DMS79 (cell line): Measurements from ENCODE around the gene UBAC2.

ENCODE experiments used
- DNase-seq: peaks from one replicate; lab custom pipeline; 2025; lab: John Stamatoyannopoulos, UW

Gene UBAC2

DNA sequence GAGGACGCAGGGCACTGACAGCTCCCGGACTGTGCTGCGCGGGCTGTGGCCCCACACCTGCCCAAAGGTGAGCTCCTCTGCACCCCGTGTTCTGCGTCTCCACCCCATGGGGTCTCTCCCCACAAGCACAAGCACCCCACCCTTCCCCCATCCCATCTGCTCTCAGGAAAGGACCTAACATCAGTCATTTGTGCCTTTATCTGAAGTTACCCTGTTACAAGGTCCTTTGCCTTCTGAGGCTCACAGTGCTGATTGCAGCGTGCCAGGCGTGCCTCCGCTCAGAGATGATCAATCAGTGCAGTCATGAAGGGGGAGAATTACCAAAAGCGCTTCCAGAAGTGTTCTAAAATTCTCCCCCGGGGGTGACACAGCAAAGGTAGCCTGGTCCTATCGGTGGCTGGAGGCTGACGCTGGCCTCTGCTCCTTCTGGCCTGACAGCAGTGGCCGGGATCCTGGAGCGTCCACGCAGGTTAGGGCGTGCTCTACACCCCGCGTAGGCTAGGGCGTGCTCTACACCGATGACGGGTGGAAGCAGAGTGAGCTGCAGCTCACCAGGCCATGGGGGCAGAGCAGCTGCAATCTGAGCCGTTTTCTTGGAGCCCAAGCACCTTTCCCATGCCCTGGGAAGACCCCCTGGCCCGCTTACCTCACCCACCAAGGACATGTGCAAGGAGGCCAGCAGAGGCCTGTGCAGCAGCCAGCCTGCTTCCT, 215.9 kb downstream of the UBAC2 start:
- DNase-seq = no peak

DNA sequence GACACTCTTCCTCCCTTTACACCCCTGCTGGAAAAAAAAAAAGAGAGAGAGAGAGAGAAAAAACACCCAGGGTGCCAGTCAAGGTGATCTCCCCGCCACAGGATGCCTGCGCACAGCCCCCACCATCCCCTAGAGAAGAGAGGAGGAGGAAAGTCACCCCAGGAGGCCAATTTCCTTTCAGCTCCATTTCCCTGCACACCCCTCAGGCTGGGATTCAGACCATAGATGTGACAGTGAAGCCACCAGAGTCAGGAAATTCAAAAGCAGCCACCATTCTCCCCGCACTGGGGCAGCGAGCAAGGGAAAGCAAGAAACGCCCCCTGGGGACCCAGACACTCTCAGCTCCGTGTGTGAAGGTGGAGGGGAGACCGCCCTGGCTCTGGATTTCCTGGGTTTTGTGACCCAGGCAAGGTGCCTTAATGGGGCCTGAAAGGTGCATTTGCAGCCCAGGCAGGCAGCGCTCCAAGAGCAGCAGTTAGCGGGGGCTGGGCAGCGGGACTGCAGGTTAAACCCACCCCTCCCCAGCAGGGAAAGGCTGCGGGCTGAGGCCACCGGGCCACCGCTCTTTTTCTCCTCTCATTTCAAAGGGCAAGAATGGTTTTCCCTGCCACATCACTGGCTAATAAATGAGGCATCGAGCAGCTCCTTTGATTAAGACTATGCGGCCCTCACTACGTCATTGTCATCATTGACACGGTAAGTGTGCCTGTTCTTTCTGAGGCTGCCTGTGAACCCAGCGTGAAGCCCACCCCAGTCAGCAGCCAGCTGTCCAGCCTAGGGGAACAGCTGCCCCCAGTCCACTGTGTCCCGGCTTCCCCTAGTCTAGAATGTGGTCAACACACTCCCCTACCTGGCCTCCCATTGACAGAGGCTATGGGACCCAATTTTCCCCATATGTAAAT, 216.8 kb downstream of the UBAC2 start:
- DNase-seq = no peak

DNA sequence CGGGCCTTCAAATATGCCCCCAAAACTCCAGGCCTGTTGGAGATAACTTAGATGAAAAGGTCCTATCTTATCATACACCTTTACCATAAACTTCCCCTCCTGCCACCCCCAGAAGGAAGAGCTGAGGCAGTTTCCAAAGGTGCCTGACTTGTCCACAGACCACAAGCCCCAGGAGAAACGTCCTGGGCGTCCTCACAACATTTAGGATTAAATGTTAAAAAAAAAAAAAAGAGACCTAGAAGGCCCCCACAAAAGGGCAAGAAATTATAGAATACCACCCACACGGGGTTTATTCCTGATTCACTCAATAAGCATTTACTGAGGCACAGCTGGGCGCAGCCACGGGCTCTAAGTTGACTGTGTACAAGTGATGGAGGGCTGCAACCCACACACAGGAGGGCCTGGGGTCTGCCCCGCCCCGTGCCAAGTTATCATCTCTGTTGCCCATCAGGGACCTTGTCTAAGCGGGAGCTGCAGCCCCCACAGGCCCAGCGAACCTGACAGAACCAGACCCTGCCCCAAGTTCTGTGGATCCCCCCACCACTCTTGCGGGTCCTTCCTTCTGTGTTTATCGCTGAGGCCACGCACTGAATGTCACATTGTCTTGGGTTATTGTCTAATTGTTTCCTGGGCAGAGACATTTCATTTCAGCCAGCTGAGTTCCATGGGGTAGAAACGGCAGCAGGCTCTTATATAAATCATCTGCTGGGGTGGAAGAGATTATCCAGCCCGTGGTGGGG, 217.6 kb downstream of the UBAC2 start:
- DNase-seq = no peak

DNA sequence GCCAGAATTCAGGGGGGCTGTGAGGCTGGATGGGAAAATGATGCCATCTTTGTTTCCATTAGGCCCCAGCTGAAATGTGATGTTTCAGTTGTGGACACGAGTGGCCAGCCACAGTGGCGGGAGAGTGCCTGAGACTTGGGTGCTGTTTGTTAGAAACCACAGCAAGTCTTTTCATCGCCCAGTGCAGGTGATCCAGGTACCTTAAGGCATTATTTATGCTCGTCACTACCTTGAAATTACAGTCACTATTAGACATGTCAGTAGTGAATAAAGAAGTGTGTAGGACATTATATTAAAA, 218.1 kb downstream of the UBAC2 start:
- no peak for DNase-seq

DNA sequence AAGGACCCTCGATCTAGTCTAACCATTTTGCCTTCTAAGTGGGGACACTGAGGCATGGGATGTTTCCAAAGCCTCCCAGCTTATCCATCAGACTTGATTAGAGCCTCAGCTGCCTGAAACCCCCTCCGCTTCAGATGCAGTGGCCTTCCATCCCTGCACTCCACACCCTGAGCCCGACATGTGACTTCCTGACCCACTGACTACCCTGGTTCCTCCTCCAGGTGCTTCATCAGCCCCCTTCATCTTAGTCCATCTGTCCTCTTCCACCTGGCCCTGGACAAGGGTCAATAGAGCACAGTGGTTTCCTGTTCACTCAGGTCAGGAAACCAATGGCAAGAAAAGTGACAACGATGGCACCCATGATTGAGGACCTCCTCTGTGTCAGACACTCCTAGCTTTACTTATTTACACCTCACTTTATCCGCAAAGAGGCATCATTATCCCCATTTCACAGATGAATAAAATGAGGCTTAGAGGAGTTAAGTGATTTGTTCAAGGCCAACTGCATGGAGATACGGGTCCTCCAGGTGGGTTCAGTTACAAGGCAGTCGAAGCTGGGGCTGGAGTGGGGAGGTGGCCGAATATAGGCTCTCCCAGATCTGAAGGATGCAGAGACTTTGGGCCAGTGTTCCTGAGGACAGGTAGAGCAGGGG, 219.1 kb downstream of the UBAC2 start:
- no peak for DNase-seq

DNA sequence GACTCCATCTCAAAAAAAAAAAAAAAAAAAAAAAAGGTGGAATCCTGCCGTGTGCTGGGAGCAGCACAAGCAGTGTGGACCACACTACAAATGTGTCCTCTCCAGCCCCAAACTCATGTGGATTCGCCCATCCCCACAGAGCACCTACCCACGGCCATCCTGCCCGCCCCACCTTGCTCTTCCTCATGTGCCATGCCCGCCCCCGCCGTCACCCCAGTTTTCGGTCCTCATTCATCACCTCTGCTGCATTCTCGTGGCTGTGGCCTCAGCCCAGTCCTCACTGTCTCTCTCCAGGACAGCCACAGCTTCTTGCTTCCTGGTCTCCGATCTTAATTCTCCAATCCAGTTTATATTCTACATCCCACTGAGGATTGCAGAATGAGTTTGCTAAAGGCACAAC, 220.6 kb downstream of the UBAC2 start:
- no peak for DNase-seq

DNA sequence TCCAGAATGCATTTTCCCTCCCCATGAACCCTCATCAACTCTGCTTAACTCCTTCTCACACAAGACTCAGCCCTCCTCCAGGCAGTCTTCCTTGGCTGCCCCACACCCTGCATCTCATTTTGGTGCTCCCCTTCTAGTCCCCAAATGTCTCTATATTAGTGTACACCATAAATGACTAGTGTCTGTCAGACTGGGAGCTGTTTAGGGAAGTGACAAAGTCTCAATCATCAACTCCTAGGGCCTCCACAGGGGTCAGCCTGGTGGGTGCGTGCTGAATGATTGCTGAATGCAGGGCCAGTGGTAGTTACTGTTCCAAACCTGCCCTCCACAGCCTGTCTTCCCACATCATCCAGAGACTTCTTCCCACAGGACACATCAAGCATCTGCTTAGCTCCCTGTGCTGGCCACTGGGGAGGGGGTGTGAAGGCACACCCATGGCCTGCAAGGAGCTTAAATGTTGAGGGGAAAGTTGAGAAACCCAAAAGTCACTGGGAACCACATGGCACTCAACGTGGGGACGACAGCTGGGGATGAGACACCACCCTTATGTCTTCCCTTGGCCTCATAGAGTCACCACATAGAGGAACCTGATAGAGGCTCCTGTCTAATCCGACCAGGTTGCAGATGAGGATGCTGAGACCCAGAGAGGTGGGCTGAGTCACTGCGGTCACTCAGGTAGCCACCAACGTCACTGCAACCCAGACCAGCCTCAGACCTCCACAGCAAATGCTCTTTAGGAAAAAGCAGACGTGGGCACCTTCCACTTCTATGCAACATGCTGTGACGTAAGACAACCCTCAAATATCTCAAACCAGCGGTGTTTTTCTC, 221.3 kb downstream of the UBAC2 start:
- no peak for DNase-seq

DNA sequence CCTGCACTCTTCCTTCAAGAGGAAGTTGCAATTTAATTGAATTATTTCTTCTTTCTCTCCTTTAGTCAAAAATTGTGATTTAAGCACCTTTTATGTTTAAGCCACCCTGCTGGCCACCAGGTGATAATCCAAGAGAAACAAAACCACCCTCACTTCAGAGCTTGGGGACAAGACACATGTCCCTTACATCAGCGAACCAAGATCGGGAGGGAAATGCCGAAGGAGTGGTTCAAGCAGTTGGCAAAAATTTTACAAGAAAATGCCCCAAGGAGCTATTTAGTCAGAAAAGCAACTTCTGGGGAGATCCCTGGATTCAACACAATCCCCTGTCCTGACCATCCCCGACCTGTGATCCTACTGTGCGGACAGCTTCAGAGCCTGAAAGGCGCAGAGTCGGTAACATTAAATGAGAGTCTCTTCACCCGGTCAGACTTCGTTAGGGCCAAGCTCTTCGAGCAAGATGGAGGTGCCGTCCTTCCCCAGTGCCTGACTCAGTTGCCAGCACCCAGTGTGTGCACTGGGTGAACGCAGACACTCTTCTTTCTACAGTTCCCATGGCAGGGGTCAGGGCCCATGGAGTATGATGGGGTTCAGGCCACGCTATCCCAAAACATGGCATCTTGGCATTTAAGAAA, 222.0 kb downstream of the UBAC2 start:
- no peak for DNase-seq

DNA sequence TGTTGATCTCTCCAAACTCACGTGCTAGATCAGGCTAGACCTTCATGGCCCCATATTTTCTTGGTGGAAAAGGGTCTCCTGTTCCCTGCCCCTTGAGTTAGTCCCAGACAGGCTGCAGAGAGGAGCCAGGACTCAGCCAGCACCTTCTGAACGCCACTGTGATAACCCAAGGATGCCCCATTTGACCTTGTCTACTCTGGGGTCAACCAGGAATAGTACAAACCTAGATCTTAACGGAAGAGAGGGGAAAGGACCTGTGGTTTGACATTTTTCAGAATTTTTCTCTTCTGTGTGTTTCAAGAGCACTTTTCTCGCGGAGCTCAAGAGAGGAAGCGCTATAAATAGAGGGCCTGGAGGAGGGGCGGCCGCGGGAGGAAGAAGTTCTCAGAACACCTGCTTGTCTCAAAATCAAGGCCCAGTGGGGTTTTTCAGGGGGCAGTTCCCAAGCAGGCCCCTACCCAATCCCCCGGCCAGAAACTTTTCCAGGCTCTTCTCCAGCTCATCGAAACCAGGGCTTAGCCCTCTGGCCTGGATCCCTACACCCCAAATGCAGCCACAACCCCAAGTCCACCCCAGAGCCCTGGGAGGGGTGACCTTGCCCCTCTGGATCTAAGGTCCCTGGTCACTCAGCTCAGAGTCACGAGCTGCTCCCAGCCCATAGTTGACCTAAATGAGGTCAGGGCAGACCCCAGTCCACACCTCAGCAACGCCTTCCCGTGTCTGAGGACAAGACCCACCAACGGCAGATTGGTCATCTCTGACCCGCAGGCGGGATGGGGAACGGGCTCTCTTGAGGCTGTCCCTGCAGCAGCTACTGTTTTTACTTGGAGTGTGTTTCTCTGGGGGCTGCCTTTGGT, 225.1 kb downstream of the UBAC2 start:
- DNase-seq = no peak

DNA sequence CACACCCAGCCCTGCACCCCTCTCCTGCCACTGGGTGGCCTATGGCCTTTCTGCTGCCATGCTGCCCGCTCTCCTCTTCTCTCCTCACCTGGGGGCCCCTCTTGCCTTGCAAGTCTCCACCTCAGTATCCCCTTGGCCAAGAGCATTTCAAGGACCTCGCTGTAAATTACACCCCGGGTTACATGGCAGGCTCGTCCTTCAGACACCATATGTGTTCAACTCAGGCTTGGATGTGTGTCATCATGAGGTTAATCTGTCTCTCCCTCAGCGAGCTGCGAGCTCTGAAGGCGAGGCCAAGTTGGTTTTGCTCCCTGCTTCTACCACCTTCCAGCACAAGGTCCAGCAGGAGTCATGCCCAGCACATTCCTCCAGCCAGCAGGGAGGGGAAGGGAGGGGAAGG, 225.8 kb downstream of the UBAC2 start:
- DNase-seq = no peak

DNA sequence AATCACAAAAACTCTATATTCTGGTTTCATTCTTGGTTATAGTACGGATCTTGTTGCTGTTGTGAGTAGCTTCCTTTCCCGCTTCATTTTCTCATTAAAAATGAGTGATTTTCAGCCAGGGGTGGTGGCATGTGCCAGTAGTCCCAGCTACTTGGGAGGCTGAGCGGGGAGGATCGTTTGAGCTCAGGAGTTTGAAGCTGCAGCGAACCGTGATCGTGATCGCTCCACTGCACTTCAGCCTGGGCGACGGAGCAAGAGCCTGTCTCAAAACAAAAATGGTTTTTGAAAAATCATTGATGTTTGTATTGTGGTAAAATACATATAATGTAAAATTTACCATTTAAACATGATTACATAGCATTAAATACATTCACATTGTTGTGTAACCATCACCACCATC, 229.0 kb downstream of the UBAC2 start:
- DNase-seq = no peak

DNA sequence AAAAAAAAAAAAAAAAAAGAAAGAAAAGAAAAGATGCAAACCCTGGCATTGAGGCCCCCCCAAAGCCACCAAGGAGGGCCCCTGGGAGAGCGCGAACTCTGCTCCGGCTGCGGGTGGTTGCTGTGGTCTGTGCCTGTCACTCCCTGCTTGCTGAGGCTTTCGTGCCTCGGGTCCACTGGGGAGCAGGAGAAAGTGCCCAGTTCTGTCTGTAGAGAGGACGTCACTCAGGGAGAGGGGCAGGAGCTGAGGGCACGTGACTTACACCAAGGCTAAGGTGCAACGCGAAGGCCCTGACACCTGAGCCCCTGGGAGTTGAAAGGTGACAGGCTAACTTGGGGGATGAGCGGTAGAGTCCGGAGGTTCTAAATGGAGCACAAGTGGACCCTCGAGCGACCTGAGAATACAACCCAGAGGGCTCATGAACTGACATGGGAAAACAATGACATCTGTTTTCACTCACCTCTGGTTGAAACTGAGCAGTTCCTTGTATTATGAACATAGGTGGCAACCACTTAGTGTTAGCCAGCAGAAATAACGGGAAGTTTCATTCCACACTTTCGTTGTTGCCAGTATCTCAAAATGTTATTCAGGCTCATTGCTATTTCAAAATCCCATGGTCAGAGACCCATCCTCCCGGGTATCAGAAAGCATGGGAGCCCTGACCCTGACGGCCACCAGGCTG, 231.4 kb downstream of the UBAC2 start:
- no peak for DNase-seq

DNA sequence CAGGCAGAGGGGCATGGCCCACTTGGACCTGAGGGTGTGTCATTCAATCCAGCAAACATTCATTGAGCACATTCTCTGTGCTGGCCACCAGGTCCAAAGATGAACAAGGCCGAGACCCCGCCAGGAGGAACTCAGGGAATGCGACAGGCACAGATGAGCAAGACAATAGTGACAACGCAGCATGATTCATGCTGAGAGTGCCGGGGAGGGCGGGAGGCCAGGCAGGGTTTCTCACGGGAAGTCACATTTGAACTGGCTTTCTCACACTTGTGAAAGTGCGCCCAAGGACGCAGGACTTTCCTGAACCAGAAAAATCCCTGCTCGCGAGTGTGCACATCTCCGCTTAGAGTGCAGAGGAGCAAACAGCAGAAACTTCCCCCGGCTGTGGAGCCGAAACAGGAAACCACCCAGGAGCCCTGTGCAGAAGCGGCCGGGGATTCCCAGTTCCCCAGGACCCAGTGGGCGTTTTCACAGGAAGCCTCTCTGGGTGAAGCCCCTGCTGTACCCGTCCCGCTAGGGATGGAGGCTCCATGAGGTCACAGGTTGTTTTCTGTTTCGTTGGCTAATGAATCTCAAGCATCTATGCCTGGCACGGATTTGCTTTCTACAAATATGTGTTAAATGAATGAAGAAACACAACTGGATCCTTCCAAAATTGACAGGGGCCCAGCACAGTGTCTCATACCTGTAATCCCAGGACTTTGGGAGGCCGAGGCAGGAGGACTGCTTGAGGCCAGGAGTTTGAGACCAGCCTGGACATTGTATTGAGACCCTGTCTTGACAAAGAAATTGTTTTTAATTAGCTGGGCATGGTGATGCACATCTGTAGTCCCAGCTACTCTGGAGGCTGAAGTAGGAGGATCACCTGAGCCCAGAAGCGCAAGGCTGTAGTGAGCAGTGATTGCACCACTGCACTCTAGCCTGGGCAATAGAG, 232.2 kb downstream of the UBAC2 start:
- no peak for DNase-seq

DNA sequence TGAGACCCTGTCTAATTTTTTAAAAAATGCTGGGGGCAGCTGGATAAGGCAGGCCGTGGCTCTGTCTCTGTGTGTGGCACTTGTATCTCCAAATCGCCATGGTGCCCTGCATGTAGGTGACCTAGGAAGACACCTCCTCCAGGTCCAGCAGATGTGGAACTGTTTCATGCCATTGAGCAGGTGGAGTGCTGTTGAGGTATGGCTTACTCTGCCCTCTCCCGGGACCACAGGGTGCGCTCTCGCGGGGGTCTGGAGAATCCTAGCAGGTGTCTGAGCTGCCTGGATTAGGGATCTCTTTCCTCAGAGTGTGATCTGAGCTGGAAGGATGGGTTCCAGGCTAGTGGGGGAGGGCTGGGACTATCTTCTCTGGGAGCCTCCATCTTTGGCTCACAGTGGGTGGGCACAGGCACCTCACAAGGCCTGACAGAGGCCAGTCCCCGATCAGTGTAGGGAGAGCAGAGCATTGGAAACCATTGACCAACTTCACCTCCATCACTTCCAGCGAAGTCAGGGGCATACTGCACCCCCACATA, 233.0 kb downstream of the UBAC2 start:
- no peak for DNase-seq

DNA sequence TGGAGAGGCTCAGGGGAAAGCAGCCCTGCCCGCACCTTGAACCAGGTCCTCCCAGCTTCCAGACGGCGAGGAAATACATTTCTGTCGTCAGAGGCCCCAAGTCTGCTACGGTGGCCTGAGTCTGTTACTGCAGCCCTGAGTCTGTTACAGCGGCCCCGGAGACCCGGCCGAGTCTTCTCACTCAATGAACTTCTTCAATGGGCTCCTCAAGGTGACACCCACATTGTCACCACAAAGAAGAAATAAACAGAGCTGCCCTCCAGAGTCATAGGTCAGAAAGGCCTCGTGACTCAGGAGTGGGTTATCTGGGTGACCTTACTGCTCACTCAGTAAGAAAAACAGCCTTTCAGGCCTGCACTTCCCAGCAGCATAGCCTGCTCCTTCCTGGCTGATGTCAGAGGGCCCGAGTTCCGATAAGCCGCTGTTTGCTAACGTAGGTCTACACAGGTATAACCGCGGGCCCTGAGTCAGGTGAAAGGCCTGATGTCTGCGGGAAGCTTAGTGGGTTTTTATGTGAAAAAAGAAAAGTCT, 233.7 kb downstream of the UBAC2 start:
- no peak for DNase-seq

DNA sequence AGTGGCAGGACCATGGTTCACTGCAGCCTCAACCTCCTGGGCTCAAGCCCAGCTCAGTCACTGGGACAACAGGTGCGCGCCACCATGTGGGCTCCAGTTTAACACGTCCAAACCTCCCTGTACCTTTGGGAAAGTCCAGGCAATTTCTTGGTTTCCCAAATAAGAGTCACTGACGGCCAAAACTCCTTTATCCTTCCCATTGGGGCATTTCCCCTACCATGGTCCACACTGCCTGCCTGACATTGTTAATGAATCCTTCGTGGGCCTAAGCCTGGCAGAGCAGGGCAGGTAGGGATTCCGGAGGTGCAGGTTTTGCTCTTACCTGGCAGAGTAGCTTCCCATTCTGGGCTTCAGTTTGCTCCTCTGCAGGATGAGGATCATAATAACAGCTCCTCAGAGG, 234.5 kb downstream of the UBAC2 start:
- no peak for DNase-seq

DNA sequence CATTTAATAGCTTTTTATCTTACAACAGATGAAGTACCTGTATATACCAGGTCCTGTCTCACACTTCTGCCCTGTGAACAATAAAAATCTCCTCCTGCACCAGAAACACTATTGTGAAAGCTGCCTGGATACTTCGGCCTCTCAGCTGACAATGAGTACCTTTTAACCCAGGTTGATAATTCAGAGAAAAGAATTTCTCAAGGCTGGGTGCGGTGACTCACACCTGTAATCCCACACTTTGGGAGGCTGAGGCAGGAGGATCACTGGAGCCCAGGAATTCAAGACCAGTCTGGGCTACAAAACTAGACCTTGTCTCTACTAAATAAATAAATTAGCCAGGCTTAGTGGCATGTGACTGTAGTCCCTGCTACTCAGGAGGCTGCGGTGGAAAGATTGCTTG, 235.3 kb downstream of the UBAC2 start:
- no peak for DNase-seq
